HCT116 (cell line): Measurements from ENCODE around the gene WSB2. TPM values are rescaled to one million over a fixed set of nuclear protein-coding genes. Genes with fewer than 3 reads are reported as not detected.

ENCODE experiments used
- ATAC-seq: fragments of 200-7000 bp; cut with Tn5 transposase; 2 replicates; pipeline ENCODE4 v1.9.1; 2020; ENCODE audit warnings: mild to moderate bottlenecking, moderate library complexity
- BruUV-seq: library from RNA; stranded (reverse); fragments of 400-500 nt; replicated peaks from 2 replicates; lab custom pipeline; 2021; lab: Mats Ljungman, UMichigan
- CTCF ChIA-PET: fragments of 300-600 bp; sonication (Branson Sonifier 250); formaldehyde crosslinking; loops from one replicate; lab custom pipeline; 2021; ENCODE audit warnings: antibody characterized with exemption; lab: Charles Lee
- POLR2A ChIA-PET: fragments of 300-600, 350-600 bp; sonication (Branson Sonifier 250); formaldehyde crosslinking; loops from one replicate; lab custom pipeline; 2021; ENCODE audit warnings: antibody characterized with exemption; lab: Charles Lee
- RAD21 ChIA-PET, 2 experiments: fragments of 300-600 bp; sonication (Branson Sonifier 250); formaldehyde crosslinking; loops; one replicate each; lab custom pipeline; 2023; ENCODE audit warnings: low total read pairs in 2 of 2; ENCODE audit not compliant: uncharacterized antibody in 2 of 2, unreplicated experiment in 2 of 2, low non-redundant PET in 1 of 2; lab: Charles Lee
- DNase-seq: peaks from one replicate; pipeline ENCODE4 v3.0.0-alpha.2; 2010; ENCODE audit warnings: low read depth, low spot score
- H2AFZ ChIP-seq: fragments of 200-600 bp; shearing (Covaris generic), sonication (generic); 2 replicates; pipeline ENCODE4 v1.6.1; 2017; ENCODE audit warnings: low read depth, mixed run types, mixed read lengths, antibody characterized with exemption, low read length; ENCODE audit not compliant: poor library complexity, severe bottlenecking
- H3K27ac ChIP-seq: 2 replicates; pipeline ENCODE4 v1.5.1; 2012; ENCODE audit warnings: low read depth, low read length
- H3K27me3 ChIP-seq: fragments of 200-600 bp; sonication (generic); 2 replicates; pipeline ENCODE4 v1.6.1; 2016; ENCODE audit warnings: mixed run types, low read length, mixed read lengths; ENCODE audit not compliant: insufficient read depth
- H3K36me3 ChIP-seq, 2 experiments: fragments of 200-500 bp in 1 of 2; fragments of 200-600 bp in 1 of 2; sonication (Bioruptor generic) in 1 of 2; sonication (generic) in 1 of 2; 2 replicates each; pipeline versions ENCODE4 v1.5.1 to v1.6.1; 2014 to 2016; ENCODE audit warnings: low read length in 2 of 2, inconsistent platforms in 1 of 2, mixed read lengths in 1 of 2, mixed run types in 1 of 2; ENCODE audit not compliant: insufficient read depth in 2 of 2, control insufficient read depth in 1 of 2
- H3K4me1 ChIP-seq, 2 experiments: fragments of 200-600 bp in 1 of 2; sonication (generic) in 1 of 2; 2 replicates each; pipeline versions ENCODE4 v1.5.1 to v1.6.1; 2012 to 2017; ENCODE audit warnings: low read length in 2 of 2, inconsistent platforms in 1 of 2, mild to moderate bottlenecking in 1 of 2, mixed read lengths in 1 of 2, mixed run types in 1 of 2, moderate library complexity in 1 of 2; ENCODE audit not compliant: insufficient read depth in 2 of 2, control insufficient read depth in 1 of 2
- H3K4me2 ChIP-seq: fragments of 200-600 bp; sonication (generic); 2 replicates; pipeline ENCODE4 v1.6.1; 2017; ENCODE audit warnings: mixed run types, low read length, mixed read lengths
- H3K4me3 ChIP-seq, 2 experiments: fragments of 200-600 bp in 1 of 2; sonication (generic) in 1 of 2; replicated peaks in 1 of 2; 2 replicates each; pipeline ENCODE4 v1.5.1; 2011 to 2016; ENCODE audit warnings: low read length in 2 of 2, control low read depth in 1 of 2, low read depth in 1 of 2, mild to moderate bottlenecking in 1 of 2, mixed read lengths in 1 of 2, mixed run types in 1 of 2
- H3K79me2 ChIP-seq: fragments of 200-600 bp; sonication (generic); 2 replicates; pipeline ENCODE4 v1.6.1; 2017; ENCODE audit warnings: mild to moderate bottlenecking, mixed run types, low read length, moderate library complexity, mixed read lengths; ENCODE audit not compliant: insufficient read depth
- H3K9ac ChIP-seq: fragments of 200-600 bp; sonication (generic); 2 replicates; pipeline ENCODE4 v1.6.1; 2016; ENCODE audit warnings: low read length, mixed read lengths
- H3K9me2 ChIP-seq: fragments of 200-600 bp; sonication (generic), shearing (Covaris generic); 2 replicates; pipeline ENCODE4 v1.6.1; 2017; ENCODE audit warnings: mixed run types, mild to moderate bottlenecking, moderate library complexity; ENCODE audit not compliant: insufficient read depth
- H3K9me3 ChIP-seq, 2 experiments: fragments of 200-500 bp in 1 of 2; fragments of 200-600 bp in 1 of 2; sonication (Bioruptor generic) in 1 of 2; sonication (generic) in 1 of 2; 2 replicates each; pipeline ENCODE4 v1.6.1; 2014 to 2017; ENCODE audit warnings: low read length in 2 of 2, mixed read lengths in 2 of 2, inconsistent platforms in 1 of 2, low read depth in 1 of 2, mild to moderate bottlenecking in 1 of 2, mixed run types in 1 of 2, moderate library complexity in 1 of 2; ENCODE audit not compliant: control insufficient read depth in 1 of 2, insufficient read depth in 1 of 2
- H4K20me1 ChIP-seq: fragments of 200-600 bp; sonication (generic), shearing (Covaris generic); 2 replicates; pipeline ENCODE4 v1.6.1; 2017; ENCODE audit warnings: mixed run types, mild to moderate bottlenecking, moderate library complexity; ENCODE audit not compliant: insufficient read depth
- CEBPB ChIP-seq: IDR thresholded peaks from 2 replicates; pipeline ENCODE4 v1.6.1; 2012; ENCODE audit warnings: low read depth
- CTCF ChIP-seq, 3 experiments: fragments of 200-600 bp in 1 of 3; sonication (generic) in 1 of 3; IDR thresholded peaks in 2 of 3; conservative IDR thresholded peaks in 1 of 3; 2 replicates each; pipeline ENCODE4 v1.5.1; 2012 to 2017; ENCODE audit warnings: low read depth in 2 of 3, low read length in 2 of 3, antibody characterized with exemption in 1 of 3, borderline replicate concordance in 1 of 3, control low read depth in 1 of 3, mild to moderate bottlenecking in 1 of 3, mixed read lengths in 1 of 3, mixed run types in 1 of 3, moderate library complexity in 1 of 3; ENCODE audit not compliant: insufficient read depth in 1 of 3
- EGR1 ChIP-seq: IDR thresholded peaks from 2 replicates; pipeline ENCODE4 v1.6.1; 2012; ENCODE audit warnings: low read depth
- ELF1 ChIP-seq: IDR thresholded peaks from 2 replicates; pipeline ENCODE4 v1.6.1; 2012; ENCODE audit warnings: low read depth, borderline replicate concordance
- EZH2phosphoT487 ChIP-seq: fragments of 200-600 bp; IDR thresholded peaks from 2 replicates; pipeline ENCODE4 v1.6.1; 2018; ENCODE audit warnings: antibody characterized with exemption, borderline replicate concordance
- POLR2A ChIP-seq: IDR thresholded peaks from 2 replicates; pipeline ENCODE4 v1.7.0; 2011; ENCODE audit warnings: borderline replicate concordance; ENCODE audit not compliant: insufficient read depth, insufficient read length; ENCODE audit errors: extremely low read depth
- REST ChIP-seq: IDR thresholded peaks from 2 replicates; pipeline ENCODE4 v1.6.1; 2012; ENCODE audit warnings: low read depth
- ZNF274 ChIP-seq: fragments of 200-500 bp; sonication (Bioruptor generic); IDR thresholded peaks from 2 replicates; pipeline ENCODE4 v1.6.1; 2014; ENCODE audit warnings: mild to moderate bottlenecking, low read depth, low read length, inconsistent platforms
- intact Hi-C: fragments of 100-400 bp; cut with micrococcal nuclease; formaldehyde crosslinking; loops from 2 replicates; pipeline ENCODE4 v1.10.0; 2022
- total RNA-seq: library from RNA; stranded (reverse); gene quantifications from one replicate; pipeline ENCODE4 v1.2.1, GENCODE V29; 2021; ENCODE audit not compliant: unreplicated experiment

WSB2 gene
- total RNA-seq, 1 experiment from 2014 or later = 97.0 TPM

GRCh38 chr12:118053071-118053985 is 7.7 kb downstream of the WSB2 start:
- POLR2A ChIA-PET = no interaction called here
- DNase-seq = no peak
- H3K9me2 ChIP-seq = no peaks in the 10 kb centered on the region
- H3K36me3 ChIP-seq = peaks cover 3 to 17% of the 10 kb centered on the region in 2 experiments; a peak in 2 of 4 replicates
- RAD21 ChIA-PET = no interaction called here
- ATAC-seq = peak; percentile 18; the same call in 1 of the 2 replicates
- intact Hi-C loops = loop anchor here (5.0 kb wide), 1 partner anchor 66 kb away; no protein-coding TSS in a partner anchor
- peak overlapping the region; percentile 87 for H3K27ac ChIP-seq
- H3K4me1 ChIP-seq = peaks cover 34 to 58% of the 10 kb centered on the region in 2 experiments
- CTCF ChIA-PET = interaction anchor here (1.0 kb wide), 1 partner anchor 18 kb away, joined by 4 read pairs; no protein-coding TSS in a partner anchor
- H3K4me3 ChIP-seq = 0 out of 4 replicates have a peak overlapping the region, but pooled peaks of 1 of the 2 experiments have one; percentile 49
- no peak for TF ChIP-seq CTCF (IDR thresholded peaks at IDR 0.05 in 2 of 3, conservative IDR thresholded peaks at IDR 0.05 in 1 of 3; ENCODE audit: borderline replicate concordance in 1 of 3, insufficient read depth in 1 of 3, low read depth in 2 of 3, low read length in 2 of 3)
- no peak for TF ChIP-seq EZH2phosphoT487
- TF ChIP-seq REST = no peak
- no peak for TF ChIP-seq ELF1
- no peak for TF ChIP-seq CEBPB
- no peak for TF ChIP-seq POLR2A
- no peak for TF ChIP-seq ZNF274
- no peak for TF ChIP-seq EGR1
- H3K79me2 ChIP-seq = peaks cover 40% of the 10 kb centered on the region
- peak overlapping the region; percentile 80 for H3K4me2 ChIP-seq
- no peaks in the 10 kb centered on the region for H3K27me3 ChIP-seq
- H3K9me3 ChIP-seq = no peaks in the 10 kb centered on the region
- no peak overlapping the region for H2AFZ ChIP-seq
- H3K9ac ChIP-seq = peak overlapping the region; percentile 59
- BruUV-seq = no TSS peak
- H4K20me1 ChIP-seq = no peaks in the 10 kb centered on the region
